ENCODE data around the gene TDRD9.

Gene TDRD9

GRCh38 chr14:103989964-103990363, 61.7 kb downstream of the TDRD9 start:
- no peak for DNase-seq (ENCODE audit: low read depth, low spot score)

GRCh38 chr14:103994535-103995184, 66.4 kb downstream of the TDRD9 start:
- no peak for DNase-seq (ENCODE audit: low read depth, low spot score)

DNA sequence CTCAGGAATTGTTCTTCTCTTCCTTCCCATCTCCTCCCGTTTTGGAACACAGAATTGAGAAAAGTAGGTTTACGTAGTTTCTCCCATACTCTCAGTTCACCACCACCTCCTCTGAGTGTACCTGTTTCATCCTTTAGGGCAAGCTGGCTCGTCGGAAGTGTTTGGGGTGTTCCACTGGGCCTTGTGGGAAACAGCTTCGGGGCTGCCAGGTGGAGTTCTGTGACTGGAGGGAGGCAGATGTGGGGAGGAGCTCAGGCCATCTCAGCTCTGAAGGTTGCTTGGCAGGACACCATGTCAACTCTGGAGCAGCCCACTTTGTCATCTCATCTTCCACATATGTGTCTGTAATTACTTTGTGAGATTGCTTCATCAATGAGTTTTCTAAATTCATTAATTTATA, 67.6 kb downstream of the TDRD9 start:
- no peak for DNase-seq (ENCODE audit: low read depth, low spot score)

GRCh38 chr14:103997391-103997790, 69.1 kb downstream of the TDRD9 start:
- DNase-seq (ENCODE audit: low read depth, low spot score): no peak

- no peak for DNase-seq (ENCODE audit: low read depth, low spot score)
Measured at GRCh38 chr14:103998027-103998426, 69.8 kb downstream of the TDRD9 start.

DNA sequence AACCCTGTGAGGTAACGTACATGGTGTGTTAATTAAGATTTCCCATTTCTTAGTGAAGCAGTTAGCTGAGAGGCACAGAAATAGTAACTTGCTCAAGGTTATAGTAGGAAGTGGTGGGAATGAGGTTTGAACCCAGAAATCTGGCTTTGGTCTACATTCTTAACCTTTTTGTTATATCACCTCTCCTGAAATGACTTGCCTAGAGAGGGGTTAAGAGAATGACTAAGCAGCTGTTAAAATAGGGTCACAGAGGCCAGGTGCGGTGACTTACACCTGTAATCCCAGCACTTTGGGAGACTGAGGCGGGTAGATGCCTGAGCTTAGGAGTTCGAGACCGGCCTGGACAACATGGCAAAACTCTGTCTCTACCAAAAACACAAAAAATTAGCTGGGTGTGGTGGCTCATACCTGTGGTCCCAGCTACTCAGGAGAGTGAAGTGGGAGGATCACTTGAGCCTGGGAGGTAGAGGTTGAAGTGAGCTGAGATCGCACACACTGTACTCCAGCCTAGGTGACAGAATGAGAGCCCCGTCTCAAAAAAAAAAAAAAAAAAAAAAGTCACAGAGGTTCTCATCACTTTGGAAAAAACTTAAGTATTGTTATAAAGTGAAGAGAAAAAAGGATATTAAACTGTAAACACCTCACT, 71.7 kb downstream of the TDRD9 start:
- no peak for DNase-seq (ENCODE audit: low read depth, low spot score)

DNA sequence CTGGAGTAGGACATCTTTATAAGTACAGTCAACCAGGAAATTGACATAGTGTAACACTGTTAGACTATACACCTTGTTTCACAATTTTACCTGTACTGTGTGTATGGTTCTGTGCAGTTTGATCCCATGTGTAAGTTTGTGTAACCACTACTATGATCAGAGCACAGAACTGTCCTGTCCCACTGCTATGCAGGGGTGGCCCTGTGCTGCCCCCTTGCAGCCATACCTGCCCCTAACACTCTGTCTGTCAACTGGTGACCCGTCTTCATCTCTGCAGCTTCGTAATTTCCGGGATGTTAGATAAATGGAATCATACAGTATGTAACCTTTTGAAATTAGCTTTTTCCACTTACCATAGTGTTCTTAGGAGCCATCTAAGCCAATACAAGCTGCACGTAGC, 72.7 kb downstream of the TDRD9 start:
- DNase-seq (ENCODE audit: low read depth, low spot score): no peak

DNA sequence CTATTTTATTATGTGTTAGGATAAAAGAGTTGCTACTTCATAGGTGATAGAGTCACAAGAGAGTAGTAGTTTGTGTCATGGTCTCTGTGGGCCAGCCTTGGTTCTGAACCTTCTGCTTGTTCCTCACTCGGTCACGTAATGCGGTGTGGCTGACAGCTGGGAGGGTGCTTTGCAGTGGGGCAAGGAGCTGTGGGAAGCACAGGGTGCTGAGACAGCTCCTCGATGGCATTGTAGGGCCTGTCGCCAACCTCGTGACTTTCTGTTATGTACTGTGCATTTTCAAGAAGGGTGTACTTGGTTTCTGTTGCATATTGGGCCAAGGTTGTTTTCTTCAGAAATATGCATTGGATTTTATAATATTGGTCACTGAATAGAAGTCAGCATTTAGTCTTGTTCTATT, 75.4 kb downstream of the TDRD9 start:
- DNase-seq (ENCODE audit: low read depth, low spot score): no peak

DNA sequence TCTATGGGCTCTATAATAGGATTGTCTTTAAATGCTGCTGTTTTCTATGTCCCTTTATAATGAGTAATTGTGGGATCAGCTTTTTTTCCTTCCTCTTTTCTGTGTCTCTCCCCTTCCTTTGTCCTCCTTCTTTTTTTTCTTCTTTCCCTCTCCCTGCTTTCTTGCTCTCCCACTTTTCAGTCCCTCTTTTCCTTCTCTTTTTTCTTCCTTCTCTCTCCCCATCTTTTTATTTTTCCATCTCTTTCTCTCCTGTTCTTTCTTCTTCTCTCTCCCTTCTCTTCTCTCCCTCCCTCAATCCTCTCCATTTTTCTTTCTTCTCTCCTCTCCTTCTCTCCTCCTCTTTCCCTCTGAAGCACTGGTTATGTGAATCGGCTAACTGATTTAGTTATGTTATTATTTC, 76.6 kb downstream of the TDRD9 start:
- DNase-seq (ENCODE audit: low read depth, low spot score): no peak

- no peak for DNase-seq (ENCODE audit: low read depth, low spot score)
Measured at GRCh38 chr14:104005489-104005888, 77.2 kb downstream of the TDRD9 start.

GRCh38 chr14:104007121-104007520, 78.9 kb downstream of the TDRD9 start:
- no peak for DNase-seq (ENCODE audit: low read depth, low spot score)

DNA sequence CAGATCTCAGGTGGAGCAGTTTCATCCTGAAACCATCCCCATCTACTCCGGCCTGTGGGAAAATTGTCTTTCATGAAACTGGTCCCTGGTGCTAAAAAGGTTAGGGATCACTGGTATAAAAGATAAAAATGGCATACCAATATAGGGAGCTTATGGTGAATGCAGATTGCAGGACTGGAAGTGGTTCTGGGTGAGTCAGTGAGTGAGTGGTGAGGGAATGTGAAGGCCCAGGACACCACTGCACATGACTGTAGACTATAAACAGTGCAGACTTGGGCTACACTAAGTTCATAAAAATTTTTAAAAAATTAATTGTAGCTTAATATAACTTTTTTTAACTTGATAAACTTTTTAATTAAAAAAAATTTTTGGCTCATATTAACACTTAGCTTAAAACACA, 81.0 kb downstream of the TDRD9 start:
- DNase-seq (ENCODE audit: low read depth, low spot score): no peak

GRCh38 chr14:104011824-104012517, 83.7 kb downstream of the TDRD9 start:
- no peak for DNase-seq (ENCODE audit: low read depth, low spot score)

- no peak for DNase-seq (ENCODE audit: low read depth, low spot score)
Measured at GRCh38 chr14:104014764-104015163, 86.5 kb downstream of the TDRD9 start.

DNA sequence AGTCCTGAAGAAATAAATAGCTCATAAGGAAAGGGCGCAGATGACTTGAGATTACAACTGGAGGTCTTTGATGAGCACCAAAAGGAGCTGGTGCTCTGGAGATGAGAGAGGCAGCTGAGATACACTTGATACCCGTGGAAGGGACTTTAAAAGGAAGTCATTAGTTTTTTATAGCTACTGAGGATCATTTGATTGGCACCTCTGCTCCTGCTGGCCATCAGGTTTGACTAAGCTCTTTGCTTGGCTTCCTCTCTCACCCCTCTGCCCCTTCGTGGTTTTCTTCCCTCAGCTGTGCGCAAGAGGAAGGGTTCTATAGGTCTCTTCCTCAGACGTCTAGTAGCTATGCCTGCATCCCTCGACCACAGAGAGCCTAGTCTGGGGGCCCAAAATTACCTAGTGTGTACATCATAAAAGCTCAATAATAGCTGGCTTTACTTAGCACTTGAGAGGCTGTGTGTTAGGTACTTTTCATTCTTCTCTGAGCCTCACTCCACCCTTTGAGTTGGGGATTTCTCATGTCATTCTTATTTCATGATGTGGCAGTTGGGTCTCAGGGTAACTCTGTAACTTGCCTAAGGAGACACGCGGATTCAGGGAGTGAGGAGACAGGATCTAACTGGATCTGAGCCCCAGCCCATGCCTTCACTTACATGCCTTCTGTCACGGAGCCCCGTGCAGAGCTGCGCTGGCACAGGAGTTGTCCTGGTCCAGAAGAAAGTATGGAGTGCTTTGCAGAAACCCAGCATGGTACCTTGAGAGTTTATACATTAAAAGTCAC, 88.8 kb downstream of the TDRD9 start:
- no peak for DNase-seq (ENCODE audit: low read depth, low spot score)

- no peak for DNase-seq (ENCODE audit: low read depth, low spot score)
Measured at GRCh38 chr14:104019029-104019428, 90.8 kb downstream of the TDRD9 start.

DNA sequence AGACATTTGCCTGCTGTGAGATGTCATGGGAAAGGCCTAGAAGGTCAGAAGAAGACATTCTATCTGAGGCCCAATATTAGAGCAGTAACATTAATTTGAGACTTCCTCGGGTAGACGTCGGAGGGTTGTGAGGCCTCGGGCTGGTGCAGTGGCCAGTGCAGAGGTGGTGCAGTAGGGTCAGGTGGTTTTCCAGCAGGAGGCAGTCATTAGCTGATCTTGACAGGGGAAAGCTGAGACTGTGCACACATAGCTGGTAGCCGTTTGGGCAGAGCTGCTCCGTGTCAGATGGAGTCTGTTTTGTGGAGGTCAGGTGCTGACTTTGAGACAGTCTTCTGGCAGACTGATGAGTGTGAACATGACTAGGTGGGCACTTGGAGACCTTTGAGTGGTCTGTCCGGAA, 91.5 kb downstream of the TDRD9 start:
- DNase-seq (ENCODE audit: low read depth, low spot score): no peak

DNA sequence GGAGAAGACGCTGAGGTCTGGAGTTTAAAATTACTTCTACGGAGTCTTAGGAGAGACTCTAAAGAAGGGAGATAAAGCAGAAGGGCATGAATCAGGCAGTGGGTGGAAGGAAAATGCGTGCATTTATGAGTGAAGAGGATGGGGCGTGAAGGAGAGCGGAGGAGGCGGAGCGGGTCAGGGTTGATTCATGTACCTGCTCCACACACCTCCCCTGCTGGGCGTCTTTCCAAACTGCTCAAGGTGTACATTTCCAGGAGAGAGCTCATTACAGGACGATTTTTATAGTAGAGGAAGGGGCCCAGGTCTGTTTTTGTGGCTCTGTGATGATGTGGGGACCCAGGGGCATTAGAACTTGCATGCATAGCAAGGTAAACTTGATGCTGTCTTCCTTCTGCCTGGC, 92.2 kb downstream of the TDRD9 start:
- DNase-seq (ENCODE audit: low read depth, low spot score): no peak

GRCh38 chr14:104023325-104024055, 95.2 kb downstream of the TDRD9 start:
- DNase-seq (ENCODE audit: low read depth, low spot score): no peak

DNA sequence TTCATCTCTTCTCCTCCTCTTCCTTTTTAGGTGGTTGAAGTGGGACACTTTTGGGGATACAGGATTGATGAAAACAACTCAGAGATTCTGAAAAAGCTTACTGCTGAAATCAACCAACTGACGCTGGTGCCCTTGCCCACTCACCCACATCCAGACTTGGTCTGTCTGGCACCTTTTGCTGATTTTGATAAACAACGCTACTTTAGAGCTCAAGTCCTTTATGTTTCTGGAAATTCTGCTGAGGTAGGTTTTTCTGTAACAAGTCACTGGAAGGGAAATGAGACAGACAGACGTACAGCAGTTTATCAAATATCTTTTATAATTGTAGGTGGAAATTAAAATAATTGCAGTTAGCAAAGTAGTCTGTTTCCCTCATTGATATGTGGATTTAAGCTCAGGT, 97.3 kb downstream of the TDRD9 start:
- DNase-seq (ENCODE audit: low read depth, low spot score): no peak

GRCh38 chr14:104026024-104026423, 97.8 kb downstream of the TDRD9 start:
- no peak for DNase-seq (ENCODE audit: low read depth, low spot score)

DNA sequence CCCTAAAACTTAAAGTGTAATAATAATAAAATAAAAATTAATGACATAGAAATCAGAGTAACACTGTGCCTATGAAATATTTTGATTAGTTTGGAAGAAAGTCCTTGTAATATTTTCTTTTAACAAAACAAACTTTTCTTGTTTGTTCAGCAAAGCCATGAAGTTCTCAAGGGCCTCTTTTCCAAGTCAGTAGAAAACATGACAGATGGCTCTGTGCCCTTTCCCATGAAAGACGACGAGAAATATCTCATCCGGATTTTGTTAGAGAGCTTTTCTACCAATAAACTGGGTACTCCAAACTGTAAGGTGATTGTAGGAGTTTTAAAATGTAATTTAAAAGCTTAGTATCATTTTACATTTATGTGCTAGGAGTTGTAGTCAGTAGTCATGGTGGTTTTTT, 102.7 kb downstream of the TDRD9 start:
- DNase-seq (ENCODE audit: low read depth, low spot score): no peak
